Stimulated activated CD4-positive, alpha-beta T cell treated with anti-CD3 and anti-CD28 coated beads, Interleukin-2, amount 100 ng/mL, for 24 hours (primary cell): Measurements from ENCODE around the gene ALPK3.

Experiments used
- DNase-seq, 2 donors: peaks; one replicate each; pipeline ENCODE4 v3.0.0-alpha.2; 2020

The ALPK3 gene

DNA sequence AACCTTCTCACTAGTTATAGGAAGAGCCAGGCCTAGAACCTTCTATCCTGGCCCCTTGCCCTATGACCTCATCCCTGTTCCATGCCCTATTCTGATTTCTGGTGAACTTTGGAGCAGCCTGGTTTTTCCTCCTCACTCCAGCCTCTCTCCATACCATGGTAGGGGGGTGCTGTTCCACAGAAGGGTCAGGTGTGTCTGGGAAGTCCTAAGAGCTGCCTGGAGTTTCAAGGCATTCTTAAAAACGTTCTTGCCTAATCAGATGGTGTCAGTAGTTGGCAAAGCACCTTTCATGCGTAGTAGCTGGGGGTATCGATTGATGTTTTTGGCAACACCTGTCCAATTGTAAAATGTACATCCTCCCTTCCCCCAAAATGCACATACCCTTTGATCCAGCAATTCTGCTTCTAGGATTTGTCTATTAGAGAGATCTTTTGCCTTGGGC is 16.8 kb upstream of the ALPK3 start:
- no peak for DNase-seq

DNA sequence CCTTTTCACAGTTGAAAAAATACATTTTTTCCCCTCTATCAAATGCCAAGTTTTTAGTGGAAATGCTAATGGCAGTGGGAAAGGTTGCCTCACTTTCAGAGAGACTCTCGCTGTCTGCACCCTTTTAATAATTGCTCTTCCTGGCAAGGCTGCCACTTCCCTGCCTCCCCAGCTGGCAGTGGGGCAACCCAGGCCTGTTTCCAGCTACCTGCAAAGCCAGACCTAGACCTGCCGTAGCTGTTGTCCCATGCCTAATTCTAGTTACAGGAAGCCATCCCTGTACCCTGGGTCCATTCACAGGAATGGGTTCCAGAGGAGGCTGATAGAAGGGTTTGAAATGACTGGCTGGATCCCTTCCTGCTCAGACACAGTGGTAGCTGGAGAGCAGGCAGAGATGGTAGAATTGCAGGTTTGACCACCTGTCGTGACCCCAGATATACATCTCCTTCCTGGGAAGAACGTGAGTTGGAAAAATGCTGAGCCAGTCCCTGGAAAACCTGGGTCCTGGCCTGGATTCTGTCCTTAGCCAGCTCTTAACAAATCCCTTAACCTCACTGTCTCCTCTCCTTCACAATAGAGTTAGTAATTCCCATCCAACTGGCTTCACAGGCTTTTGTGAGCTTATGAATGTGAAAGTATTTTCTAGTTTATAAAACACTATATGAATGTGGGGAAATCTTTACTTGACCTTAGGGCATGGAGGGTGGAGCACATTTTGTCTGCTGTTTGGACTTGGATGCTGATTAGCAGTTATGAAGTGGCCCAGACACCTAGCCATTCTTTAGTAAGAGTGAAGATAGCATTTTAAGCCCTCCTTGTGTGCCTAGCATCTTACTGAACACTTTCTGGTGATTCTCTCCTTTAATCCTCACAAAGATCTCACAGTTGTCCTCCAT is 12.9 kb upstream of the ALPK3 start:
- DNase-seq, result no peak

DNA sequence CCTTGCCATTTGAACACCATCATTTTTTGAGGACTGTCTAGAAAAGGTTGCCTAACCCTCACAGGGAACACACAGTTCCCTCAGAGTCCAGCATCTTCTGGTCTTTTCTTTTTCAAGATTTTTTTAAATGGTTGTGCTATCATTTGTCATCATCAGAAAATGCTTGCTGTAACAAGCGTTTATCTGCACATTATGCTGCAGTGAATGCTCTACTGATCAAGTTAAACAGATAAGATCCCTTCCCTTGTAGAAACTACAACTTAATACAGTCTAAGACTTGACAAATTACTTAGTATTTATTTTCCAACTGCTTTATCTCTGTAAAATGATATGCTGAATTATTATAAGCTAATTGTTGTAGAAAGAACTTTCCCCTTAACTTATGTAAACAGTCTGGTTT is 11.9 kb upstream of the ALPK3 start:
- no peak for DNase-seq

DNA sequence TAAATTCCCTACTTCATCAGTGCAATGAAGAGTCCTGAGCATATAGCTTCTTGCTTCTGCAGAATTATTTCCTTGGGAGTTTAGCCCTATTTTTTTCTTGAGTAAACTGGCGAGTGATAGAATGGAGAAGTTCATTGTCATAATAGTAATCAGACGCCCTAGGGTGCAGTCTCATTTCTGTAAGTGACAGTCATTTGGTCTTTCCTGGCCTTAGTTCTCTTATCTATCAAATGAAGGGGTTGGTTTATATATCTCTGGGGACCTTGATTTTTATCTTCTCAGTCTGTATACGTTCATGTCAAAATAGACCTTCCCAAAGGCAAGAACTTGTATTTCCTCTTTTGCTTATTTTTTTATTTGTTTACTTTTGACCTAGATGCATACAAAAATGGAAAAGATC is 9.9 kb upstream of the ALPK3 start:
- no peak for DNase-seq

DNA sequence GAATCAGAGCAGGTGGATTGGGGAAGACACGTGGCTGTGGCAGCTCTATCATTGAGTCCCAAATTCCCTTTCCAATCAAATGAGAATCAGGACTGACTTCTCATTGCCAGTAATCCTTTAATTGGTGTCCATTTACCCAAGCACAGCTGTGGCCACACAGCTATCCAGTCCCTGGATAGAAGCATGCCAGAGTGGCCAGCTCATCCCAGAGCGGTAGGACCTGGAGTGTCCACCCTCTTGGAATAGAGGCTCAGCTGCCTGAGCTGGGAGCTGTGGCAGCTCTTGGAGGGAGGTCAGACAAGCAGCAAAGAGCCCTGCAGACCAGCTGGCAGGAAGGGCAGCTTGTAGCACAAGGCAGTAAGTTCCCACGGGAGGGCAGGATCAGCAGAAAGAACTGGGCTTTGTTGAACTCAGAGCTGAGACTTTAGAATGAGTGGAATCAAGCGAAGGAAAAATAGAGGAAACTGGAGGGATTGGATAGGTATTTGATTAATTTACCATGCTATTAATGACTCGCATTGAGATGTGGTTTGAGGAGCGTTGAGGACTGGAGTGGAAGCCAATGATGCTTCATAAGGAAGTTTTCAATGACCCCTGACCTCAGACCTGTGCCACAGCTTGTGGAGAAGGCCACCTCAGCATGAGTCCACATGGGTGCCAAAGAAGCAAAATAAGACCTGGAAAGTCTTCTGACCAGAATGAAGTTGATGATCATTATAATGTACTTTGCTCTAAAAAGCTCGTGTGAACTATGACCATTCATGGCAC is 6.9 kb upstream of the ALPK3 start:
- DNase-seq, result no peak

DNA sequence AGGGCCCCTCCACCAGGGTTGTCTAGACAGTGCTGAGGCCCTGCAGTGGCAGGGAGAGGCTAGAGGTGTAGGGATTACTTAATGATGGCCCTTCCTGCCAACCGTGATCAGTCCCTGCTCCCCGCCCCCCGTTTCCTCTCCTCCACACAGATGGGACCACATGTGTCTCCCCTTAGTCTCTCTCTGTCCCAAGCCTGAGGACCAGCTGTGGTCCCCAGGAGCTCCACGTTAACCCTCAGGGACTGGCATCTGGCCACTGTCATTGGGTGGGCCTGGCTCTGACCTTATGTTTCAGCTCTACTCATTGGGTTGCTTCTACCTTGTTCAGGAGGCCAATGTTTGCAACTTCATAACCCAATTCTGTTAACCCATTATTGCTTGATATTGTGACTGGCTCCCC is 6.0 kb upstream of the ALPK3 start:
- DNase-seq, result no peak

DNA sequence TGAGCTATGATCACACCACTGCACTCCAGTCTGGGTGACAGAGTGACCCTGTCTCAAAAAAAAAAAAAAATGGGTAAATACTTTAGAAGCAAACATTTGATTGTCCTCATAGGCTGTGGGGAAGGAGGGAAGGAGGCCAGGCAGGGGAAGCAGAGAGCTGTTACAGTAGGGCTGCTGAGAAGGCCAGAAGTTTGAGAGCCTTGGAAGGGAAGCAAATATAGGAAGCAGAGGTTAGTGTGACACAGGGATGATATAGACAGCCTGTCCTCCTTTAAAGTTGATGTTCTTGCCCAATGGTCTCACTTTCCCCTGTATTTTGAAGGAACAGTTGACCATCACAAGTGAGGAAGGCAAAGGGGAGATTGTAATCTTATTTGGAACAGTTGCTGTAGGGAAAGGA is 5.3 kb upstream of the ALPK3 start:
- no peak for DNase-seq

DNA sequence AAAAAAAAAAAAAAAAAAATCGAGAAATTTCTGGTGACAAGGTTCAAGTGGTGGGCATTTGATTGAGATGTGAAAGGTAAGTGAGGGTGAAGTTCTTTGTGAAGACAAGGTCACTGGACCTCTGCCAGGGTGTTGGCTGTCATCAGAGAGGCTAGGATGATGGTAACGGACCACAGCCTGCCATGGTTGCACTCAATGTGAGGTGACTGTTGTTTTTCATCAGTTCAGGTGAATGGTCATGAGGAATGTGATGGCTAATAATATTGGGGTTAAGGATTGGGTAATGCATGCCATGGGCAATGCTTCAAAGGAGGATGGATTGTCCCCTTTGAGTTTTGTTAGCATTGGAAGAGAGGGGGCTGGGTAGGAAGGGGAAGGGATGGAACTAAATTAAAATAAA is 4.3 kb upstream of the ALPK3 start:
- no peak for DNase-seq

DNA sequence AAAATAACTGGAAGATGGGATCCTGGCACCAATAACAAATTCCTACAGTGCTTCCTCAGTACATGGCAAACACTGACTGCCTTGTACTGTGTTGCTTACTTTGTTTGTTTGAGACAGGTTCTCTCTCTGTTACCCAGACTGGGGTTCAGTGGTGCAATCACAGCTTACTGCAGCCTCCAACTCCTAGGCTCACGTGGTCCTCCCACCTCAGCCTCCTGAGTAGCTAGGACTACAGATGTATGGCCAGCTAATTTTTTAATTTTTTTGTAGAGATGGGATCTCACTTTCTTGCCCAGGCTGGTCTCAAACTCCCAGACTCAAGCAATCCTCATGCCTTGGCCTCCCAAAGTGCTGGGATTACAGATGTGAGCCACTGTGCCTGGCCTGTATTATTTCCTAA is 3.7 kb upstream of the ALPK3 start:
- no peak for DNase-seq

DNA sequence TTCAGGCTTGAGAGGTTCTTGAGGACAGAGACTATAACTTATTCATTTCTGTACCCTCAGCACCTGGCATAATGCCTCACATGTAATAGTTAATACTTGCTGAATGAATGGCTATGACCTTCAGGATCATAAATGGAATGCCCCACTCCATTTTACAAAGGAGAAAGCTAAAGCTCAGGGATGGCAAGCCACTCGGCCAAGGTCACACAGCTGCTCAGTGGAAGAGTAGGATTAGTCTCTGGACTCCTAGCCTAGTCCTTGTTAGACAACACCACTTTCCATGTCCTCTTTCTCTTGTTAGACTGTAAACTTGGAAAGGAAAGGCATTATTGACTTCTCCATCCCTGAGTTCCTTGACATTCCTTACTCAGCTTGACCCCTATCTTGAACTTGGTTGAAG is 3.2 kb upstream of the ALPK3 start:
- no peak for DNase-seq

DNA sequence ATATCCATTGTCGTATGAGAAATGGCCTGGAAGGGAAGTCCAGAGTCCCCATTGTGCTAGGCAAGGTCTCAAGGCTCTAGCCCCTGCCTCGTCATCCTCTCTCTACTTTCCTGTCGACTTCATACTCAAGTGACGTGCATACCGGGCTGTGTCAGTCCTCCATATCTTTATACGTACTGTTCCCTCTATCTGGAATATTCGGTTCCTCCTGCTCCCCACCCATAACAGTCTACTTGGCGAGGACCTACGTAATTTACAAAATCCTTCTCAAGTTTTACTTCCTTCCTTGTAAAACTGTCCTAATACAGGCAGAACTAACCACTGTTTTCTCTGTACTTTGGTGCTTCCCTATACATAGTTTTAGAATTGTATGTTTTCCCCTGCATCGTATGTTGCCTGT is 2.2 kb upstream of the ALPK3 start:
- no peak for DNase-seq

DNA sequence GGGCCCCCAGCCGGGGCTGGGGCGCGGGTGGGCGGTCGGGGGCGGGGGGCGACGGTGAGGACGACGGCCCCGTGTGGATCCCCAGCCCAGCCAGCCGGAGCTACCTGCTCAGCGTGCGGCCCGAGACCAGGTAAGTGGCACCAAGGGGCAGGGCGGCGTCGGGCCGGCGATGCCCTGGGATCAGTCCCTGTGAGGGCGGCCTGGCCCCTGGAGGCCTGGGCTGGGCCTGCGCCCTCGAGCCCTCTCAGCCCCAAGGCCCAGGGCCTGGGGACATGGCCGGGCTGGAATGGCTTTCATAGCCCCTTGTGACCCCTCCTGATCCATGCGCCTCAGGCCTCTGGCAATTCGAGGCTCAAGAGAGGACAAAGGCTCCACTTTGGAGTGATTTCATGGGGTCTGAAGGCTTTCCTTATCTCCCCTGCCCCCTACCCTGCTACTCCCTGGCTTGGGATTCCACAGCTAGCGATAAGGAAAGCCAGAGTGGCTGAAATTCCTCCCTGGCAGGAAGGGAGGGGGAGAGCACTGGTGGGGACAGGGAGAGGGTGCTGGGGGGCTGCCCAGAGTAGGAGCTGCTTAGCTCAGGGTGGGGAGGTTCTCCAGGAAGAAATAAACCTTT is 418 bp downstream of the ALPK3 start:
- no peak for DNase-seq

DNA sequence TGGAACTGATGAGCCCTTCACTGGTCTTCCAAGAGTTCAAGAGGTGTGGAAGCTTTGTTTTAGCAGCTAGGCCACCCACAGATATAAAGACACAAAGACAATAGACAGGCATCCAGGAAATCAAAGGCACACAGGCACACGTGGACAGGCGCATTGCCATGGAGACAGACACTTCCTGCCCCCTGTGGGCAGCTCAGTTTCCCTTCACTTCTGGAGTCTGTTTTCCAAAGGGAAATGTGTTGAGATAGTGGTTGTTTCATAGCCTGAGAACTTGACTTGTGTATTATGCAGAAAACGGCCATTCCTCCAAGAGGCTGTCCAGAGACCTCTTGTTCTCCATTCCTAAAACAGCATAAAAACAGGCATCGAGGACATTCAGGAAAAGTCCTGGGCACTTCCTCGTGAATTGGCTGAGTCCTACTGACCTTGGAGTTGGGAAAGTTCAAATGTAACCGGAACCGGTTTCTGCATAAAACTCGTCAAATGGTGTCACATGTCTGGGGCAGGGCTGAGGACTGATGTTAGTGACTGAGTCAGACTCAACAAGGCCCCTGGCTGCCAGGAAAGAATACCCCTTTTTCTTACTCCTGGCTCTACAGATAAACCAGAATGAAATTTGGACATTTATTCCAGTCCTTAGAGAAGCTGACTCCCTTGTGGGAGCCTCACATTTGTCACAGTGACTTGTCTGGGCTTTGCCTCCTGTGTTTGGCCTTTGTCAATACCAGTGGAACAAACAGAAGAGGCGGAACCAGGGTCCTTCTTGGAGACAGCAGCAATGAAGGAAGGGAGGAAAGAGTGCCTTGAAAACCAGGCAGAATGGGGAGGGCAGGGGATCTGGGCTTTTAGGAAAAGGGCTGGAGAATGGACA is 1.3 kb downstream of the ALPK3 start:
- DNase-seq, result peak in 1 of 2 donors; percentile 20

DNA sequence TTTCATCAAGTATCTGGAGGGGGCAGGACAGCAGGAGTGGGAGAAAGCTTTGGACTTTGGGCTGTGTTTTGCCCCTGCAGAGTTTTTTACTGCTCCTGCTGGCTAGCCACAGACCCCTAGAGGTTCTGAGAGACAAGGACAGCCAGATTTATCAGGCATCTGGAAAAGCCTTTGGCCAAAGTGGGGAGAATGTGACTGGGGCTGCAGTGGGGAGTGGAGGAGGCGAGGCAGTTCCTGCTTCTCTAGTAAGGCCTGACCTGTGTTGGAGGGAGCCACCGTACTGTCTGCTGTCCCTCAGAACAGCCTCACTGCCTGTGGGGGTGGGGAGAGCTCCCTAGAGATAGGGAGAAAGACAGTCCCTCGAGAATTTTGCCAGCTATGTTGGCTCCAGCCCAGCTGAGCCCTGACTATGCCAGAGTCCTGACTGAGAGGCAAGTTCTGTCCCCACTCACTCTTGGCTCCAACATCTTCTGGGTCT is 2.2 kb downstream of the ALPK3 start:
- no peak for DNase-seq

DNA sequence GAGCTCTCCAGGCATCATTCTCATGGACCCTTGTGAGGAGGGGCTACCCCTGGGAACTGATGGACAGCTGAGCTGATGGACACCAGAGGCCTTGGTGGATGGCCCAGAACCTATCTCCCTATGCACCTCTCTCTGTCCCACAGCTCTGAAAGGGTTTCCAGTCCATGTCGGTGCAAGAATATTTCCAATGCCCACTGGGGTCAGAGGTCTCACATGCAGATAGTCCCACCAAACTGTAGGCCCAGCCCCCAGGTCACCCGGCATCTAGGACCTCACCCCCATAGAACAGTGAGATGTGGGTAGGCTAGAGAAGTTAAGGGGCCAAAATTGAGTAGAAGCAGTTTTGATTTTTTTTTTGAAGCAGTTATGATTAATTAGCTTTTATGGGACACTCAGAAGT is 2.6 kb downstream of the ALPK3 start:
- no peak for DNase-seq

DNA sequence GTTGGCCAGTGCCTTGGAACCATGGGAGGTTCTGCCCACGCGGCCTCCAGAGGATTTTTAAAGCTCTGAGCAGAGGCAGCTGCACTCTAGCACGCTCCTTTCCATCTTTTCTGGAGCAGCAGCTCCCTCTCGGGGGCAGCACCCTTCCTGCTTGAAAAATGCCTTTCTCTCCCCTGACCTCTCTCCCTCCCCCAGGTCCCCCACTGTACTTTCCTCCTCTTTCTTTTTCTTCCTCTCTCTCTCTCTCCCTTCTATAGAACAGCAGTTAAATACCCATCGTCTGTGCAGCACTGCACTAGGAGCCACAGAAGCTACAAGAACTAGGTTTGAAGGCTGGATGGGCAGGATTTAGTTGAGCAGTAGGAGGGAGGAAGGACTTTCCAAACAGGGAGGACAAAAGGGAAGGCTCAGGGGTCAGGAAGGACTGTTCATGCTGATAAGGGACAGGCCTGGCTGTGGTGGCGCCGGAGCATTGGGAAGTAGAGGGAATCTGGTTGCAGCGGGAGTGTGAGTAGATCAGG is 4.4 kb downstream of the ALPK3 start:
- no peak for DNase-seq

DNA sequence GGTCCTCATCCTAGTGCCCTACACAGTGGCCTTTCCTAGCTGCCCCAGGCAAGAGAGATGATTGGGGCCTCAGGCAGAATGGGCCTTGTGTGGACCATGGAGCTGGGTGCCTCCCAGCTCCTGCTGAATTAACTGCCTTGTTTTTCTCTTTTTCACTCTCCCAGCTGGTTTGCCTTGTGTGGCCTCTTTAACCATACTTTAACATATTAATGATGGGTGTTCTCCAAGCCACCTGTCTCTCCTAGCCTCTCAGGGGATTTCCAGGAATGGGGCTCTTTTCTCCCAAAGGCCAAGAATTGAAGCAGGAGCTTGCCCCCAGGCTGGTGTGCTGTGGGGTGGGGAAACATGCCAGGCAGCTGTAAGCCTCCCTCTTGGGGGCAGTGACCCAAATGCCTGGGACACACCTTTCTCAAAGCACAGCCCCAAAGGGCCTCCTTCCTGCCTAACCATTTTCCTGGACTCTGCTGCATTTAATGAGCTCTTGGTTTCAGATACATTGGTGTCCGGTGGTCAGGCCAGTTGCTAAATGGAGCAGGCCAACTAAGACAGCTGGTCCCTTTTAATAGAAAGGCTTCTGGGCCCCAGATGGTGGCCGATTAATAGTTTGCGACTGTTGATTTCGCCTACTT is 5.6 kb downstream of the ALPK3 start:
- no peak for DNase-seq

DNA sequence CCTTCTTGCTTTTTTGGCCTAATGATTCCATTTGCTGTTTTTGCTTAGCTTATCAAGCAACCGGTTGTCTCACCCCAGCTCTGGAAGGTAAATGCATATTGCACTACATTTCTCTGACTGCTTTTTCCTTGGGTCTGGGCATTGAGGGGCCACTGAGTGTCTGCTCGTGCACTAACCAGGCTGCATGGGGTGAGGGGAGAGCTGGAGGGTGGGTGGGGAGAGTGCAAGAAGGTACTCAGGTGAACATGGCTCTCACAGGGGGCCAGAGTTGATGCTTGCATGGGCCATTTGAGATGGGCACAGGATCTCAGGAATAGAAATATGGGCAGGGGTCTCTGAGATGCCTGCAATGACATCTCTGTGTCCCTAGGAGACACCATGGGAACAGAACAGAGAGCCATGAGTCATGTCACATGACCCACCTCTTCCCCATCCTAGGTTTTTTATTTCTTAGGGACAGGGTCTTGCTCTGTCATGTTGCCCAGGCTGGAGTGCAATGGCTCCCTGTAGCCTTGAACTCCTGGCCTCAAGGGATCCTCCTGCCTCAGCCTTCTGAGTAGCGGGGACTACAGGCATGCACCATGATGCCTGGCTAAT is 6.2 kb downstream of the ALPK3 start:
- no peak for DNase-seq

DNA sequence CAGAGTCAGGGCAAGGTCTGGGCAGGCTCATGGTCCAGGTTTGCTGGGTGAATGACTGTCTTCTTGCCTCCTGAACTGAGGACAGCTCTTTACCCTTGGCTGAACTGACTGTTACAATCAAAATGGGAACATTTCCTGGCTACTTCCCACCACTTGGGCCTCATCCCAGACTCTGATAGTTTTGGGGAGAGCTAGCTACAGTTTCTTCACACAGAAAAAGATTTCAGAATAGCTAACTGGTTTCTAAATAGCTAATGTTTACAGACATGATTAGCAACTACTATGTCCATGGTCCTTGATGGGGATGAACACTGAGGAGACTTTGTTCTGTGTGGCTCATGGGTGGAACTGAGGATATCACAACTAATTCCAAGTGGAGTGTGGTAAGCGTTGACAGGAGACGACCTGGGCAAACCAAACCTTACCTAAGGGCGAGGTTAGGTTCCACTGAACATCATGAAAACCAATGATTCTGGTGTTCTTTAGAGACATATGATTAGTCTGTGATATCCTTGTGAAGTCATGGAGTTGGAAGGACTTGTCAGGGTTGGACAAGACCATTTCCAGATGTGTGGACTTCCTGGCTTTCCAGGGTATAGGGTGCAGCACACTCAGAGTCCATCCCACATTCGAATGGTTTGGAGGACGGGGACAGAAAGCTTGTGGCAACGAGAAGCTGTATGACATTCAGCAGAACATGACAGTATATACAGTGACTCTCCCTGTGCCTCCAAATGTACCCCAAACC is 7.3 kb downstream of the ALPK3 start:
- DNase-seq, result no peak

DNA sequence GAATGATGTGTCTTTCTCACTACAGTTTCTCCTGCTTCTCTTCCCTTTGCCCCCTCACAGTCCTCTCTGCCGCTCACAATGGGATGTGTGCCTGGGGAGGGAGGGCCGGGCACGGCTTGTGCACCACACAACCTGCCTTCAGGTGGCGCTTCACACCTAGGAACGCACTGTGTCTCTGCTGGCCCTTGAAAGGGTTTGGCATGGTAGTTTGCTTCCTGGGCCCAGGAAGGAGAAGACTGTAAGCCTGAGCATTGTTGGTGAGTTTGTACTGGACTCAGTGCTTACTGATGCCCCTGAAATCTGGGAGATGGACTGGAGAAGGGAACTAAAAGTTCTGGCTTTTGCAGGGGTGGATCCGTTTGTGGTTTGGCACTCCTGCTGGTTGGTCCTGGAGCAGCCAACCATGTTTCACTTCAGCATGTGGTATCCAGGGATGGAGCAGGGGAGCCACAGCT is 9.2 kb downstream of the ALPK3 start:
- peak in 1 of 2 donors; percentile 16 for DNase-seq

DNA sequence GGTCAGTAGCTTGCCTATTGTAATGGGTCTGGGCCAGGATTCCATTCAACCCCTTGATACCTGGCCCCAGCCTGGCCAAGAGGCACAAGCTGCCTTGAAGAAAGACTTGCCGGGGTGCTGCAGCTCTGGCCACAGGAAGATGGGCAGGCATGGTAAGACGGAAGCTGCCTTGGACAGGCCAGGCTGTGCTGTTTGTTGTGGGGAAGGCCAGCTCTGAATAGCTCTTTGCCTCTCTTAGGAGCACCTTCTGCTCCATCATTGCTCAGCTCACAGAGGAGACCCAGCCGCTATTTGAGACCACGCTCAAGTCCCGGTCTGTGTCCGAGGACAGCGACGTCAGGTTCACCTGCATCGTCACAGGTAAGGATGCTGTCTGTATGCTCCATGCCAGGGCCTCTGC is 10.1 kb downstream of the ALPK3 start:
- no peak for DNase-seq
